Brain microvascular endothelial cell (primary cell): ENCODE data around the gene MAGI1.

ENCODE experiments used
- DNase-seq: peaks from one replicate; pipeline ENCODE4 v3.0.0-alpha.2; 2020
- H3K27ac ChIP-seq: fragments of 250-450 bp; sonication (Bioruptor Pico); 2 replicates; pipeline ENCODE4 v1.5.1; 2020; ENCODE audit warnings: mild to moderate bottlenecking, moderate library complexity
- H3K27me3 ChIP-seq: fragments of 250-450 bp; sonication (Bioruptor Pico); replicated peaks from 2 replicates; pipeline ENCODE4 v1.5.1; 2020; ENCODE audit warnings: mild to moderate bottlenecking
- H3K36me3 ChIP-seq: fragments of 250-450 bp; sonication (Bioruptor Pico); replicated peaks from 2 replicates; pipeline ENCODE4 v1.5.1; 2020; ENCODE audit warnings: mild to moderate bottlenecking
- H3K4me3 ChIP-seq: 2 replicates; pipeline ENCODE4 v1.5.1; 2011; ENCODE audit warnings: low read depth, mild to moderate bottlenecking, control low read depth, low read length, moderate library complexity
- in situ Hi-C: cut with HindIII; loops from 2 replicates; pipeline ENCODE4 v1.10.0; 2017; ENCODE audit warnings: low sequenced_read_pairs, low pct_ligation_motif_present
- TF ChIP-seq, protein P1 (sequence below): IDR thresholded peaks from 2 replicates; pipeline ENCODE4 v1.5.1; 2011; ENCODE audit warnings: low read depth, mild to moderate bottlenecking, moderate library complexity, low read length, control low read depth, inconsistent platforms; ENCODE audit errors: missing control alignments

The MAGI1 gene

GRCh38 chr3:65807225-65807624 is 231.5 kb downstream of the MAGI1 start:
- no peaks in the 10 kb centered on the region for H3K36me3 ChIP-seq
- in situ Hi-C loops: no loop called here
- TF ChIP-seq, protein P1, sequence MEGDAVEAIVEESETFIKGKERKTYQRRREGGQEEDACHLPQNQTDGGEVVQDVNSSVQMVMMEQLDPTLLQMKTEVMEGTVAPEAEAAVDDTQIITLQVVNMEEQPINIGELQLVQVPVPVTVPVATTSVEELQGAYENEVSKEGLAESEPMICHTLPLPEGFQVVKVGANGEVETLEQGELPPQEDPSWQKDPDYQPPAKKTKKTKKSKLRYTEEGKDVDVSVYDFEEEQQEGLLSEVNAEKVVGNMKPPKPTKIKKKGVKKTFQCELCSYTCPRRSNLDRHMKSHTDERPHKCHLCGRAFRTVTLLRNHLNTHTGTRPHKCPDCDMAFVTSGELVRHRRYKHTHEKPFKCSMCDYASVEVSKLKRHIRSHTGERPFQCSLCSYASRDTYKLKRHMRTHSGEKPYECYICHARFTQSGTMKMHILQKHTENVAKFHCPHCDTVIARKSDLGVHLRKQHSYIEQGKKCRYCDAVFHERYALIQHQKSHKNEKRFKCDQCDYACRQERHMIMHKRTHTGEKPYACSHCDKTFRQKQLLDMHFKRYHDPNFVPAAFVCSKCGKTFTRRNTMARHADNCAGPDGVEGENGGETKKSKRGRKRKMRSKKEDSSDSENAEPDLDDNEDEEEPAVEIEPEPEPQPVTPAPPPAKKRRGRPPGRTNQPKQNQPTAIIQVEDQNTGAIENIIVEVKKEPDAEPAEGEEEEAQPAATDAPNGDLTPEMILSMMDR: no peak
- no peak for DNase-seq
- no peak overlapping the region for H3K27ac ChIP-seq
- H3K4me3 ChIP-seq: no peak overlapping the region
- H3K27me3 ChIP-seq: no peaks in the 10 kb centered on the region

GRCh38 chr3:65806600-65806999 is 232.1 kb downstream of the MAGI1 start:
- Histone ChIP-seq H3K27me3 (no peaks in the 10 kb centered on the region), H3K4me3 (no peak overlapping the region), H3K36me3 (no peaks in the 10 kb centered on the region), H3K27ac (no peak overlapping the region)
- TF ChIP-seq, protein P1: peak; percentile 36
- in situ Hi-C loops: no loop called here
- DNase-seq: no peak

DNA sequence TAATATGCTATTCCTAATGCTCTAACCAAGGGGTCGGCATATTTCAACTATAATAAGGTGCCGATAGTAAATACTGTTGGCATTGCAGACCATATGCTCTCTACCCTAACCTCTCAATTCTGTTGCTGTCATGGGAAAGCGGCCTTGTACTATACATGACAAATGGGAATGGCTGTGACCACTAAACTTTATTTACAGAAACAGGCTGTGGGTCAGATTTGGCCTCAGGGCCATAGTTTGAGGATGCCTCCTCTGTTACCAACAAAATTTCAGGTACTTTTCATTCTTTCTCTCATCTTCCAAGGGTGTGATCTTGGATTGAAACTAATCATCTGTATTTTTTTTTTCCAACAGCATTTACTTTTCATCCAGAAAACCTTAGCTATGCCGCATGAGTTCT is 242.0 kb downstream of the MAGI1 start:
- in situ Hi-C loops: no loop called here
- H3K27ac ChIP-seq: no peak overlapping the region
- H3K36me3 ChIP-seq: no peaks in the 10 kb centered on the region
- TF ChIP-seq, protein P1: no peak
- no peak for DNase-seq
- H3K4me3 ChIP-seq: no peak overlapping the region
- H3K27me3 ChIP-seq: no peaks in the 10 kb centered on the region

DNA sequence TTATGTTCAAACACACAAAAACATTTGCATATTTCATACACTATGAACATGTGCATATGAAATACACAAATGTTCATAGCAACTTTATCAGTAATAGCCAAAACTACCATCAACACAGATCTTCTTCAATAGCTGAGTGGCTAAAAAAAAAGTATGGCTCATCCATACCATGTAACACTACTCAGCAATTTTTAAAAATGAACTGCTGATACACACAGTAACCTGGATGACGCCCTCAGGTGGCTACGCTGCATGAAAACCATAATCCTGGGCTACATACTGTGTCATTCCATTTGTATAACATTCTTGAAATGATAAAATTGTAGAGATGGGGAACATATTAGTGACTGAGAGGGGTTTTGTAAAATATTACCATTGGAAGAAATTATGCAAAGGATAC is 243.6 kb downstream of the MAGI1 start:
- Histone ChIP-seq H3K4me3 (no peak overlapping the region), H3K27ac (no peak overlapping the region), H3K36me3 (no peaks in the 10 kb centered on the region), H3K27me3 (no peaks in the 10 kb centered on the region)
- TF ChIP-seq, protein P1: no peak
- in situ Hi-C loops: no loop called here
- DNase-seq: no peak

GRCh38 chr3:65793495-65794200 is 245.1 kb downstream of the MAGI1 start:
- no peaks in the 10 kb centered on the region for H3K27me3 ChIP-seq
- H3K36me3 ChIP-seq: no peaks in the 10 kb centered on the region
- no peak overlapping the region for H3K27ac ChIP-seq
- H3K4me3 ChIP-seq: no peak overlapping the region
- DNase-seq: no peak
- in situ Hi-C loops: no loop called here
- TF ChIP-seq, protein P1: no peak

- no peak overlapping the region for H3K4me3 ChIP-seq
- H3K27ac ChIP-seq: no peak overlapping the region
- in situ Hi-C loops: no loop called here
- H3K36me3 ChIP-seq: no peaks in the 10 kb centered on the region
- DNase-seq: no peak
- H3K27me3 ChIP-seq: no peaks in the 10 kb centered on the region
- TF ChIP-seq, protein P1: no peak
These were observed 250.3 kb downstream of the MAGI1 start for GRCh38 chr3:65788461-65788860.
